GM23248 (cell line): ENCODE measurements around the gene IRS1.

Source experiments
- EZH2 ChIP-seq: fragments of 200-600 bp; sonication (generic); IDR thresholded peaks from 2 replicates; pipeline ENCODE4 v1.6.1; 2018; ENCODE audit warnings: antibody characterized with exemption, mild to moderate bottlenecking; ENCODE audit not compliant: insufficient read depth, poor library complexity, severe bottlenecking
- EZH2phosphoT487 ChIP-seq: fragments of 200-600 bp; sonication (generic); IDR thresholded peaks from 2 replicates; pipeline ENCODE4 v1.6.1; 2018; ENCODE audit warnings: antibody characterized with exemption, moderate library complexity, mild to moderate bottlenecking, low read depth; ENCODE audit not compliant: insufficient read depth

DNA sequence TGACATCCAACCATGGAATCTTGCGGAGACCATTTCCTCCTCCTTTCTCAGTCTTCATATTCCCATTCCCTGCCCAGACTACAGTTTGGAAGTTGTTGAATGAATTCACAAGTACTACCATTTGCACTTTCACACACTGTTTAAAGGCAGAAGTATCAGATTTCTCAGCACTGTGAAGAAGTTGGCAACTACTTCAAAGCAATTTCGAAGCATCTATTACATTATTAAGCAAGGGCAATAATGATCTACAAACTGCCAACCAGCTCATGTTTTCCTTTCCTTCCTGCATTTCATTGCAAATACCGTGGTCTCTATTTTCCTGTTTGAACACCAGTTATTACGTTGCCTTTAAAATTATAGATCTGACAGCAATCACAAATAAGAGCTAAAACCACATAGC is 105.5 kb downstream of the IRS1 start:
- TF ChIP-seq EZH2 (no peak), EZH2phosphoT487 (no peak)
